COLO668 (cell line): ENCODE results near the gene CUEDC2.

Experiments
- DNase-seq: peaks from one replicate; lab custom pipeline; 2025; ENCODE audit not compliant: unreplicated experiment; lab: John Stamatoyannopoulos, UW

Gene CUEDC2

GRCh38 chr10:102411341-102412255, 20.8 kb downstream of the CUEDC2 start:
- DNase-seq = no peak

DNA sequence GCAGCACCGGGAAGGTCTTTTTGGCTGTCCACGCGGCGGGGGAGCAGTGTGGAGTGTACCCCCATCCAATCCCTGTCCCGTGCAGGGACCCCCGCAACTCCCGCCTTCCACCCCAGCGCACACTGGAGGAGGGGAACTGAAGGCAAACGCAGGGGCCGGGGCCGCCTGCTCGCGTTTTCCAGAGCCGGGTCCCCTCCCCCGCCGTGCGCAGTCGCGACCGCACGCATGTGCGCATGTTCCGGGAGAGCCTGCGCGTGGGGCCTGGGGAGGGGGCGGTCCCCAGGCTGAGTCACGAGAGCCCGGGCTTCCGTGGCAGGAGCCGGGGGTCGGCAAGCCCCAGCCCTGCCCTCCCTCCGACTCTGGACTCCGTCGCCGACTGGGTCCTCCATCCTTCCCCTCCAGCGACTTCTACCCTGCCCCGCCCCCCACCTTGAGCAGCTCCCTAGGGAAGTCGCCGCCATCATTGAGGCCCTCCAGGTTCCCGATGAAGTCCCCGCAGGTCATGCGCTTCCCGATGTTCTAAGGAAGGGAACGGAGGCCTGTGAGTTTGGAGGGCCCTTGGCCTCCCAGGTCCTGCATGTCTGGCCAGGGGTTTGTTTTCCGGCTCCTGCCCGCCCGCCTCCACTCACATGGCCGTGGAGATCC, 21.8 kb downstream of the CUEDC2 start:
- DNase-seq = no peak

GRCh38 chr10:102409604-102410428, 22.6 kb downstream of the CUEDC2 start:
- DNase-seq = no peak

- DNase-seq = peak; percentile 28
Measured at GRCh38 chr10:102408728-102409603, 23.4 kb downstream of the CUEDC2 start.

GRCh38 chr10:102408131-102408727, 24.1 kb downstream of the CUEDC2 start:
- DNase-seq = no peak

- no peak for DNase-seq
Measured at GRCh38 chr10:102407425-102408130, 24.8 kb downstream of the CUEDC2 start.

DNA sequence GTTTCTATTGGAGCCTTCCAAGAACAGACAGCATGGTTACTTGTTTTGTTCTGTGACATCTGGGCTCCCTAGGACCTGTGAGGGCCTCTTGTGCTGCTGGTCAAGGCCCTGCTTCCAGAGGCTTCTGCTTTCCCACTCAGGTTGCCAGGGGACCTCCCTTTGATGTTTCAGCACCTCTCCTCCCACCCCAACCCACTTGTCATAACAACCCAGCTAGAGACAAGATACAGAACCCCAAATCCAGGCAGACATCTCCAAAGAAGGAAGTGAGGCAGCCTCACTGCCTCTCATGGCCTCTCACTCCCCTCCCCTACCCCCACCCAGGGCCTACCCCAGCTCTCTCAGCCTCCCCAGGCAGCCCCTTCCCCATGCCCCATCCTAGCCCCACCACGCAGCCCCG, 25.6 kb downstream of the CUEDC2 start:
- DNase-seq = no peak

- no peak for DNase-seq
Measured at GRCh38 chr10:102405632-102406031, 26.7 kb downstream of the CUEDC2 start.

GRCh38 chr10:102405108-102405571, 27.2 kb downstream of the CUEDC2 start:
- no peak for DNase-seq

GRCh38 chr10:102404361-102405107, 27.8 kb downstream of the CUEDC2 start:
- DNase-seq = no peak

DNA sequence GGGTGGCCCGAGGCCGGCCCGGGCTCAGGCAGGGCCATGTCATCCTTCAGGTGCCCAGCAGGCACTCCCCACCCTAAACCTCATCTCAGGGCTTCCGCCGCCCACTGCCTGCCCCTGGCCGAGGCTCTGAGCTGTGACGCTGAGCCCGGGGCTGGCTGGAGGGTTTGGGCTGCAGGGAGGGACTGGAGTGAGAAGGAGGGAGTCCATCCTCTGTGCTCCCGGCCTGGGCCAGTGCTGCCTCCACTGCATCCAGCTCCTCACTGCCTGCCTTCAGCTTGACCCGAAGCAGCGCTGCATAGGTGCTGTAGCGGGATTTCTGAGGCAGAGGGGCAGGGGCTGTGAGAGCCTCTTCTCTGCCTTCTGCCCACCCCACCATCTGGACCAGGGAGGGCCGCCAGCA, 29.3 kb downstream of the CUEDC2 start:
- no peak for DNase-seq

DNA sequence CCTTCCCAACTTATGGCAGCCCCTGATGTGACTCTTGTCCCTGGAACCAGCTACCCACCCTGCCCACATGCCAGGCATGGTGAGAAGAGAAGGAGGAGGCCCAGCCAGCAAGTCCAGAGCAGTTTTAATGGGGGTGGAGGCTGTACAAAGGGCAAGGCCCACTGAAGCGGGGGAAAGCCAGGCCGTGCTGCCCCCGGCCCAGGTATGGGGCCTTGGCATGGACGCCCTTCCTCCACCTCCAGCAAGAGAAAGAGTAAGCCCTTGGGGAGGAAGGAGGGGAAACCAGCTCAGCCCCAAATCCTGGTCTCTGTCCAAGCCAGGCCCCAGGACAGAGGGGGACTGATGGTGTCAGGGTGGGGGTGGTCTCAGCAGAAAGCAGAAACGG, 29.9 kb downstream of the CUEDC2 start:
- DNase-seq = no peak

DNA sequence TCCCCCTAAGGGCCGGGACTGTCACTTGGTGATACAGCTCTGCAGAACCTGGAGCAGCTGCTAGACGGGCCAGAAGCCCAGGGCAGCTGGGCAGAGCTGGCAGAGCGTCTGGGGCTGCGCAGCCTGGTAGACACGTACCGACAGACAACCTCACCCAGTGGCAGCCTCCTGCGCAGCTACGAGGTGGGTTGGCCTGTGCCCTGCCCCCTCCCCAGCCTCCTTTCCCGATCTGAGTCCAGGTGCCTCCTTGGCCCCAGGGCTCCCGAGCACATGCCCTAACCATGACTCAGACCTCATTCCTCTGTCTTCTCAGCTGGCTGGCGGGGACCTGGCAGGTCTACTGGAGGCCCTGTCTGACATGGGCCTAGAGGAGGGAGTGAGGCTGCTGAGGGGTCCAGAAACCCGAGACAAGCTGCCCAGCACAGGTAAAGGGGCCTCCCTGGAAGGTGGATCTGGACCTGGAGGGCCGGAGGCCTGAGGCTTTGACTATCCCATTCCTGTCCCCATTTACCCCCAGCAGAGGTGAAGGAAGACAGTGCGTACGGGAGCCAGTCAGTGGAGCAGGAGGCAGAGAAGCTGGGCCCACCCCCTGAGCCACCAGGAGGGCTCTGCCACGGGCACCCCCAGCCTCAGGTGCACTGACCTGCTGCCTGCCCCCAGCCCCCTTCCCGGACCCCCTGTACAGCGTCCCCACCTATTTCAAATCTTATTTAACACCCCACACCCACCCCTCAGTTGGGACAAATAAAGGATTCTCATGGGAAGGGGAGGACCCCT, 30.5 kb downstream of the CUEDC2 start:
- DNase-seq = no peak

DNA sequence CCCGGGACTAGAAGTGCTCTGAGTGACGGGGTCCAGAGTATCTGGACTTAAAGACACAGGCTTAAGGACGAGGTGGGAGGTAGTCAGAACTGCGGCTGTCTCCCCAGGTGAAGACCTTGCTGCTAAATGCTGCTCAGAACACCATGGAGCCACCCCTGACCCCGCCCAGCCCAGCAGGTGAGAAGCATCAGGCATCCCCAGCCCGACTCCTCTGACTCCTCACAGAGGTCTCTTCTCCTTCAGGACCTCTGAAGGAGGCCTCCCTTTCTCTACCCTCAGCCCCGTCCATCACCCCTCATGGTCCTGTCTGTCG, 31.1 kb downstream of the CUEDC2 start:
- DNase-seq = no peak

GRCh38 chr10:102400598-102401341, 31.6 kb downstream of the CUEDC2 start:
- DNase-seq = no peak

DNA sequence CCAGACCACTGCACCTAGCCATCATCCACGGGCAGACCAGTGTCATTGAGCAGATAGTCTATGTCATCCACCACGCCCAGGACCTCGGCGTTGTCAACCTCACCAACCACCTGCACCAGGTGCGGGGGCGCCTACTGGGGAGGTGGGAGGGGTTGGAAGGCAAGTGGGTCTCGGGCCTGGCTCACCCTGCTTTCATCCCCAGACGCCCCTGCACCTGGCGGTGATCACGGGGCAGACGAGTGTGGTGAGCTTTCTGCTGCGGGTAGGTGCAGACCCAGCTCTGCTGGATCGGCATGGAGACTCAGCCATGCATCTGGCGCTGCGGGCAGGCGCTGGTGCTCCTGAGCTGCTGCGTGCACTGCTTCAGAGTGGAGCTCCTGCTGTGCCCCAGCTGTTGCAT, 32.3 kb downstream of the CUEDC2 start:
- DNase-seq = peak; percentile 43

- DNase-seq = peak; percentile 86
Measured at GRCh38 chr10:102399217-102400021, 33.0 kb downstream of the CUEDC2 start.
